Measurements from ENCODE around the gene EIF5A. TPM values are rescaled to one million over a fixed set of nuclear protein-coding genes. Genes with fewer than 3 reads are reported as not detected.

The EIF5A gene
- total and polyA plus RNA-seq, 9 of the 15 experiments (the other 6 are each of a cell fraction or from before 2014, with no cell fraction given), result 22.9 to 1,163 (median 772) TPM

GRCh38 chr17:7290685-7291084 lies 16.7 kb upstream of the EIF5A start (continued):
- TF ChIP-seq TFAP4 (CRISPR knock-in tag; IDR thresholded peaks at IDR 0.05; ENCODE audit: borderline replicate concordance) (no peak), JUNB (CRISPR knock-in tag; conservative IDR thresholded peaks at IDR 0.05) (no peak), TCF15 (CRISPR knock-in tag; IDR thresholded peaks at IDR 0.05) (no peak), ARID3B (CRISPR knock-in tag; IDR thresholded peaks at IDR 0.05; ENCODE audit: borderline replicate concordance) (no peak)

- Histone ChIP-seq H2AFZ (ENCODE audit: low read depth, low read length) (no peak overlapping the region), H3K27me3 (ENCODE audit: control insufficient read depth in 2 of 2, insufficient read depth in 2 of 2, low read length in 2 of 2) (no peaks in the 10 kb centered on the region), H3K36me3 (ENCODE audit: control insufficient read depth, insufficient read depth, low read length) (no peaks in the 10 kb centered on the region), H3K27ac (ENCODE audit: extremely low read depth, low read depth, low read length) (no peak overlapping the region), H4K20me1 (replicated peaks; ENCODE audit: control insufficient read depth, insufficient read depth, low read length) (no peaks in the 10 kb centered on the region), H3K79me2 (ENCODE audit: control insufficient read depth, insufficient read depth, low read length) (no peaks in the 10 kb centered on the region), H3K4me1 (replicated peaks in 1 of 2; ENCODE audit: control insufficient read depth in 2 of 2, insufficient read depth in 2 of 2, low read length in 2 of 2) (peaks cover 17 to 53% of the 10 kb centered on the region in 2 experiments), H3K4me2 (ENCODE audit: insufficient read depth, low read length) (no peak overlapping the region), H3K9ac (ENCODE audit: insufficient read depth in 1 of 2, low read depth in 2 of 2, low read length in 2 of 2) (no peak overlapping the region; a peak in 1 of 4 replicates), H3K9me3 (replicated peaks; ENCODE audit: control insufficient read depth, insufficient read depth, low read depth, low read length) (no peaks in the 10 kb centered on the region), H3K9me1 (ENCODE audit: control insufficient read depth, insufficient read depth, low read length) (no peaks in the 10 kb centered on the region), H3K4me3 (no peak overlapping the region)
- 20% methylated on average over 2 of the region's 2 CpGs for WGBS (ENCODE audit: insufficient coverage, low coverage, missing lambda C conversion rate)
- ChIA-PET POLR2A (no interaction called here), CTCF (ENCODE audit: low intra/inter-chr PET ratio) (no interaction called here)
- no TSS peak for BruUV-seq (replicated peaks)
- FAIRE-seq, result no peak
- no peak for DNase-seq (ENCODE audit: extremely low read depth in 1 of 4, low spot score in 3 of 4)
- intact Hi-C loops (cut with micrococcal nuclease) (no loop called here), in situ Hi-C loops (cut with MboI) (no loop called here)
- TF ChIP-seq ZBTB5 (IDR thresholded peaks at IDR 0.05) (no peak), ZBTB43 (CRISPR knock-in tag; IDR thresholded peaks at IDR 0.05) (no peak), IRF1 (CRISPR knock-in tag; IDR thresholded peaks at IDR 0.05; ENCODE audit: borderline replicate concordance) (no peak), ZNF354B (CRISPR knock-in tag; IDR thresholded peaks at IDR 0.05) (no peak), EP300 (IDR thresholded peaks at IDR 0.05; ENCODE audit: low read length) (no peak), HCFC1 (IDR thresholded peaks at IDR 0.05; ENCODE audit: low read depth, low read length) (no peak), EP400 (IDR thresholded peaks at IDR 0.05) (no peak)
- ATAC-seq, result no peak
Observed at GRCh38 chr17:7292194-7292593, 15.2 kb upstream of the EIF5A start.
